HepG2 (cell line): ENCODE data around the gene MAN1C1. TPM values are rescaled to one million over a fixed set of nuclear protein-coding genes. Genes with fewer than 3 reads are reported as not detected.

ENCODE experiments used
- ATAC-seq: fragments of 200-7000 bp; cut with Tn5 transposase; 3 replicates; pipeline ENCODE4 v1.9.1; 2020; ENCODE audit warnings: mild to moderate bottlenecking, moderate library complexity
- BruUV-seq: library from RNA; stranded (reverse); fragments of 400-500 nt; replicated peaks from 2 replicates; lab custom pipeline; 2021; lab: Mats Ljungman, UMichigan
- CTCF ChIA-PET: fragments of 300-600 bp; formaldehyde crosslinking; extraction: SDS; loops from one replicate; lab custom pipeline; 2021; ENCODE audit warnings: low total read pairs, inconsistent platforms, low intra/inter-chr PET ratio; lab: Yijun Ruan, JAX
- POLR2A ChIA-PET: fragments of 350-600 bp; sonication (Branson Sonifier 250); formaldehyde crosslinking; loops from one replicate; lab custom pipeline; 2020; ENCODE audit warnings: antibody characterized with exemption, inconsistent platforms; lab: Yijun Ruan, JAX
- DNase-seq: peaks from one replicate; pipeline ENCODE4 v3.0.0-alpha.2; 2015; ENCODE audit warnings: low spot score
- FAIRE-seq: peaks from 3 replicates; lab custom pipeline; 2011; peaks lifted over from hg19 to GRCh38; lab: Jason Lieb, UNC
- H2AFZ ChIP-seq: one replicate; pipeline ENCODE4 v1.6.1; 2011; ENCODE audit warnings: low read length, inconsistent platforms
- H3K27ac ChIP-seq: fragments of 300-600 bp; 3 replicates; pipeline ENCODE4 v1.8.0; 2011; ENCODE audit warnings: mixed run types, mild to moderate bottlenecking, mixed read lengths, low read length, inconsistent platforms; ENCODE audit not compliant: insufficient read depth; ENCODE audit errors: extremely low read length
- H3K27me3 ChIP-seq, 2 experiments: fragments of 200-600 bp in 1 of 2; 2 replicates in 1 of 2; 3 replicates in 1 of 2; pipeline versions ENCODE4 v1.6.0 to v1.8.0; 2011; ENCODE audit warnings: low read length in 2 of 2, mild to moderate bottlenecking in 2 of 2, moderate library complexity in 2 of 2, inconsistent platforms in 1 of 2; ENCODE audit not compliant: insufficient read depth in 2 of 2, control insufficient read depth in 1 of 2
- H3K36me3 ChIP-seq, 2 experiments: fragments of 200-600 bp in 1 of 2; replicated peaks in 1 of 2; 2 replicates in 1 of 2; 3 replicates in 1 of 2; pipeline versions ENCODE4 v1.5.1 to v1.8.0; 2011; ENCODE audit warnings: low read length in 2 of 2, inconsistent platforms in 1 of 2; ENCODE audit not compliant: insufficient read depth in 2 of 2, control insufficient read depth in 1 of 2
- H3K4me1 ChIP-seq: 2 replicates; pipeline ENCODE4 v1.5.1; 2012; ENCODE audit warnings: low read length, inconsistent platforms; ENCODE audit not compliant: insufficient read depth
- H3K4me2 ChIP-seq: 2 replicates; pipeline ENCODE4 v1.6.0; 2011; ENCODE audit warnings: low read depth, low read length, inconsistent platforms
- H3K4me3 ChIP-seq, 3 experiments: fragments of 200-600 bp in 1 of 3; sonication (generic), shearing (Covaris generic) in 1 of 3; replicated peaks in 1 of 3; 2 replicates each; pipeline ENCODE4 v1.5.1; 2011 to 2016; ENCODE audit warnings: low read length in 3 of 3, inconsistent platforms in 2 of 3, low read depth in 2 of 3, mild to moderate bottlenecking in 2 of 3, control low read depth in 1 of 3, mixed read lengths in 1 of 3; ENCODE audit not compliant: insufficient read depth in 1 of 3
- H3K79me2 ChIP-seq: one replicate; pipeline ENCODE4 v1.6.1; 2011; ENCODE audit warnings: low read length, inconsistent platforms; ENCODE audit not compliant: insufficient read depth
- H3K9ac ChIP-seq: 2 replicates; pipeline ENCODE4 v1.6.0; 2011; ENCODE audit warnings: mild to moderate bottlenecking, low read depth, low read length, inconsistent platforms; ENCODE audit not compliant: insufficient read depth
- H3K9me3 ChIP-seq: 2 replicates; pipeline ENCODE4 v1.5.1; 2012; ENCODE audit warnings: mild to moderate bottlenecking, low read length
- H4K20me1 ChIP-seq: 2 replicates; pipeline ENCODE4 v1.6.0; 2011; ENCODE audit warnings: inconsistent platforms, mild to moderate bottlenecking, low read length, moderate library complexity; ENCODE audit not compliant: insufficient read depth
- BRCA1 ChIP-seq: sonication (generic); formaldehyde crosslinking; IDR thresholded peaks from 2 replicates; pipeline ENCODE4 v1.4.0; 2020; ENCODE audit warnings: missing genetic modification reagents
- CREB1 ChIP-seq, 2 experiments: fragments of 450-650 bp in 1 of 2; IDR thresholded peaks; 2 replicates each; pipeline ENCODE4 v1.6.1; 2016 to 2017; ENCODE audit warnings: control low read depth in 1 of 2, mild to moderate bottlenecking in 1 of 2, missing compliant biosample characterization in 1 of 2, missing genetic modification characterization in 1 of 2
- CTCF ChIP-seq: sonication (generic); formaldehyde crosslinking; IDR thresholded peaks from 2 replicates; pipeline ENCODE4 v1.5.0; 2020; ENCODE audit warnings: mild to moderate bottlenecking, missing genetic modification reagents, moderate library complexity
- KLF13 ChIP-seq: sonication (generic); formaldehyde crosslinking; IDR thresholded peaks from 2 replicates; pipeline ENCODE4 v1.4.0; 2020; ENCODE audit warnings: mild to moderate bottlenecking, missing genetic modification reagents
- PATZ1 ChIP-seq: sonication (generic); formaldehyde crosslinking; IDR thresholded peaks from 2 replicates; pipeline ENCODE4 v1.4.0; 2020; ENCODE audit warnings: missing genetic modification reagents
- PHF20 ChIP-seq: sonication (generic); formaldehyde crosslinking; IDR thresholded peaks from 2 replicates; pipeline ENCODE4 v1.5.0; 2020; ENCODE audit warnings: mild to moderate bottlenecking, missing genetic modification reagents
- POLR2A ChIP-seq, 2 experiments: IDR thresholded peaks; 2 replicates each; pipeline ENCODE4 v1.6.1; 2011; ENCODE audit warnings: low read depth in 2 of 2, low read length in 2 of 2, mild to moderate bottlenecking in 1 of 2, moderate library complexity in 1 of 2; ENCODE audit not compliant: insufficient read depth in 1 of 2
- RBFOX2 ChIP-seq: fragments of 200-400 bp; formaldehyde crosslinking; IDR thresholded peaks from 2 replicates; pipeline ENCODE4 v1.6.1; 2017; ENCODE audit warnings: low read depth, mild to moderate bottlenecking, low read length
- STAG1 ChIP-seq: sonication (generic); formaldehyde crosslinking; IDR thresholded peaks from 2 replicates; pipeline ENCODE4 v1.4.0; 2020; ENCODE audit warnings: missing genetic modification reagents
- TIGD3 ChIP-seq: sonication (generic); formaldehyde crosslinking; IDR thresholded peaks from 2 replicates; pipeline ENCODE4 v1.5.1; 2020; ENCODE audit warnings: mild to moderate bottlenecking, missing genetic modification reagents, borderline replicate concordance
- ZFP91 ChIP-seq: sonication (generic); formaldehyde crosslinking; IDR thresholded peaks from 2 replicates; pipeline ENCODE4 v1.9.0; 2022; ENCODE audit warnings: missing genetic modification reagents, mild to moderate bottlenecking, borderline replicate concordance
- ZMAT3 ChIP-seq: sonication (generic); formaldehyde crosslinking; conservative IDR thresholded peaks from 2 replicates; pipeline ENCODE4 v1.7.0; 2021; ENCODE audit warnings: missing genetic modification reagents
- ZNF354B ChIP-seq: sonication (generic); formaldehyde crosslinking; IDR thresholded peaks from 2 replicates; pipeline ENCODE4 v1.8.0; 2022; ENCODE audit warnings: mild to moderate bottlenecking, missing genetic modification reagents
- ZNF619 ChIP-seq: sonication (generic); formaldehyde crosslinking; IDR thresholded peaks from 2 replicates; pipeline ENCODE4 v1.4.0; 2020; ENCODE audit warnings: mild to moderate bottlenecking, missing genetic modification reagents
- ZNF768 ChIP-seq: sonication (generic); formaldehyde crosslinking; IDR thresholded peaks from 2 replicates; pipeline ENCODE4 v1.4.0; 2020; ENCODE audit warnings: missing genetic modification reagents
- WGBS: methylation state at CpG from one replicate; pipeline ENCODE4 v1.1.6; 2017; ENCODE audit warnings: low lambda C conversion rate; 5-methylcytosine and 5-hydroxymethylcytosine counted together
- in situ Hi-C: cut with HindIII; loops from 2 replicates; pipeline ENCODE4 v1.10.0; 2017; ENCODE audit warnings: low pct_unique_long_range_greater_than_20kb; ENCODE audit not compliant: extremely low pct_ligation_motif_present
- intact Hi-C: fragments of 100-400 bp; cut with micrococcal nuclease; formaldehyde crosslinking; loops from one replicate; pipeline ENCODE4 v1.10.0; 2022; ENCODE audit not compliant: unreplicated experiment
- polyA plus RNA-seq, 8 experiments: library from polyadenylated mRNA; depleted of rRNA in 3 of 8; stranded (reverse) in 7 of 8; unstranded in 1 of 8; fragments of >200 nt; fragmentation: Illumina TruSeq in 4 of 8; extraction: Trizol in 4 of 8; gene quantifications; 2 replicates each; pipeline versions ENCODE4 v1.2.1 to v1.2.3, GENCODE V29; 2011 to 2016; ENCODE audit warnings: low read depth in 4 of 8, missing spikeins in 1 of 8, mixed read lengths in 1 of 8; ENCODE audit not compliant: insufficient read depth in 1 of 8
- total RNA-seq, 5 experiments: library from RNA; depleted of rRNA; stranded (reverse); fragments of >200 nt; fragmentation: Illumina TruSeq; extraction: Trizol; gene quantifications; 2 replicates each; pipeline ENCODE4 v1.2.3, GENCODE V29; 2016; ENCODE audit warnings: low read depth in 1 of 5

Gene MAN1C1
- total and polyA plus RNA-seq, 2 of the 13 experiments (the other 11 are each of a cell fraction or from before 2014, with no cell fraction given): 0.18 to 0.49 TPM

- Histone ChIP-seq H3K9me3 (no peaks in the 10 kb centered on the region), H3K79me2 (peaks cover 25% of the 10 kb centered on the region), H3K27ac (peak overlapping the region; percentile 98), H3K4me3 (peak overlapping the region in 2 of 3 experiments; percentile 90 to 94; a peak in 3 of 6 replicates), H3K4me1 (peaks cover 28% of the 10 kb centered on the region), H2AFZ (no peak overlapping the region), H3K27me3 (no peaks in the 10 kb centered on the region; a peak in 1 of 5 replicates), H3K4me2 (peak overlapping the region; percentile 95), H3K9ac (peak overlapping the region; percentile 98), H4K20me1 (peaks cover 4% of the 10 kb centered on the region; the same call in 1 of the 2 replicates), H3K36me3 (no peaks in the 10 kb centered on the region)
- WGBS: 23% methylated on average over 4 of the region's 8 CpGs
- ATAC-seq (no peak), FAIRE-seq (peak; percentile 83), DNase-seq (peak; percentile 10)
- POLR2A ChIA-PET: interaction anchor here (1.0 to 3.3 kb wide), 3 partner anchors 8 to 179 kb away, joined by 3 to 20 read pairs (median 10); partner anchors contain the start of gene PAFAH2
- CTCF ChIA-PET: no interaction called here
- no TSS peak for BruUV-seq
- in situ Hi-C loops: loop anchor here (25.0 kb wide), 1 partner anchor 206 kb away; the partner anchor contains the start of gene MAN1C1
- intact Hi-C loops: no loop called here
- TF ChIP-seq TIGD3 (CRISPR knock-in tag) (no peak), CREB1 (IDR thresholded peaks at IDR 0.05) (no peak), CREB1 (CRISPR knock-in tag; IDR thresholded peaks at IDR 0.05) (peak; percentile 53; the same call in 1 of the 2 replicates), ZNF354B (CRISPR knock-in tag) (peak; percentile 42; the same call in 1 of the 2 replicates), ZNF768 (no peak), BRCA1 (CRISPR knock-in tag) (0 out of 2 replicates have a peak, but pooled peaks have one; percentile 28), ZFP91 (CRISPR knock-in tag) (0 out of 2 replicates have a peak, but pooled peaks have one; percentile 15), PATZ1 (CRISPR knock-in tag) (0 out of 2 replicates have a peak, but pooled peaks have one; percentile 3), STAG1 (CRISPR knock-in tag) (peak; percentile 15; the same call in 1 of the 2 replicates), PHF20 (CRISPR knock-in tag) (no peak), RBFOX2 (no peak), POLR2A (IDR thresholded peaks at IDR 0.05; ENCODE audit: insufficient read depth in 1 of 2, low read depth in 2 of 2, low read length in 2 of 2) (0 out of 4 replicates have a peak, but pooled peaks of 1 of the 2 experiments have one; percentile 40), ZMAT3 (no peak), KLF13 (CRISPR knock-in tag) (0 out of 2 replicates have a peak, but pooled peaks have one; percentile 57), ZNF619 (CRISPR knock-in tag) (0 out of 2 replicates have a peak, but pooled peaks have one; percentile 47), CTCF (peak; percentile 52)
Measured at GRCh38 chr1:25817840-25818501, 201.4 kb downstream of the MAN1C1 start.
